Panc1 (cell line): ENCODE measurements around the gene GALNTL6. TPM values are rescaled to one million over a fixed set of nuclear protein-coding genes. Genes with fewer than 3 reads are reported as not detected.

ENCODE experiments used
- ATAC-seq: fragments of 200-7000 bp; cut with Tn5 transposase; 2 replicates; pipeline ENCODE4 v1.9.1; 2020; ENCODE audit warnings: mild to moderate bottlenecking, moderate library complexity
- BruUV-seq: library from RNA; stranded (reverse); fragments of 400-500 nt; replicated peaks from 2 replicates; lab custom pipeline; 2021; lab: Mats Ljungman, UMichigan
- CTCF ChIA-PET: fragments of 300-600 bp; sonication (Branson Sonifier 250); formaldehyde crosslinking; loops from one replicate; lab custom pipeline; 2022; ENCODE audit warnings: antibody characterized with exemption; lab: Charles Lee
- POLR2A ChIA-PET: fragments of 300-600 bp; sonication (Branson Sonifier 250); formaldehyde crosslinking; loops from one replicate; lab custom pipeline; 2022; ENCODE audit warnings: antibody characterized with exemption; lab: Charles Lee
- DNase-seq: peaks from one replicate; pipeline ENCODE4 v3.0.0-alpha.2; 2010; ENCODE audit warnings: low read depth, low spot score
- H3K27ac ChIP-seq: 2 replicates; pipeline ENCODE4 v1.5.1; 2011; ENCODE audit warnings: mild to moderate bottlenecking, low read length, inconsistent platforms
- H3K27me3 ChIP-seq: fragments of 200-500 bp; sonication (Bioruptor generic); 2 replicates; pipeline ENCODE4 v1.6.0; 2014; ENCODE audit warnings: low read length, inconsistent platforms; ENCODE audit not compliant: control insufficient read depth, insufficient read depth
- H3K36me3 ChIP-seq: fragments of 200-500 bp; sonication (Bioruptor generic); 2 replicates; pipeline ENCODE4 v1.5.1; 2014; ENCODE audit warnings: inconsistent platforms, mild to moderate bottlenecking, low read length, moderate library complexity; ENCODE audit not compliant: control insufficient read depth, insufficient read depth
- H3K4me1 ChIP-seq: 2 replicates; pipeline ENCODE4 v1.5.1; 2011; ENCODE audit warnings: inconsistent platforms, mild to moderate bottlenecking, low read length, moderate library complexity; ENCODE audit not compliant: control insufficient read depth, insufficient read depth
- H3K4me3 ChIP-seq, 2 experiments: 2 replicates each; pipeline ENCODE4 v1.5.1; 2011 to 2012; ENCODE audit warnings: low read depth in 2 of 2, low read length in 2 of 2, mild to moderate bottlenecking in 2 of 2, inconsistent platforms in 1 of 2, moderate library complexity in 1 of 2
- H3K9me3 ChIP-seq: fragments of 200-500 bp; sonication (Bioruptor generic); 2 replicates; pipeline ENCODE4 v1.5.1; 2014; ENCODE audit warnings: low read depth, mild to moderate bottlenecking, inconsistent platforms, low read length, moderate library complexity; ENCODE audit not compliant: control insufficient read depth, insufficient read depth
- POLR2AphosphoS5 ChIP-seq: IDR thresholded peaks from 2 replicates; pipeline ENCODE4 v1.6.1; 2012; ENCODE audit warnings: mild to moderate bottlenecking, low read depth, low read length, moderate library complexity
- SIN3A ChIP-seq: IDR thresholded peaks from 2 replicates; pipeline ENCODE4 v1.6.1; 2012; ENCODE audit warnings: low read depth, mild to moderate bottlenecking, low read length, moderate library complexity, borderline replicate concordance; ENCODE audit not compliant: insufficient read depth
- TCF7L2 ChIP-seq: IDR thresholded peaks from 2 replicates; pipeline ENCODE4 v1.6.1; 2011; ENCODE audit warnings: mild to moderate bottlenecking, low read depth, low read length, inconsistent platforms
- in situ Hi-C: cut with HindIII; loops from 2 replicates; pipeline ENCODE4 v1.10.0; 2016; ENCODE audit warnings: low sequenced_read_pairs, low pct_unique_long_range_greater_than_20kb
- intact Hi-C: fragments of 100-400 bp; cut with micrococcal nuclease; formaldehyde crosslinking; loops from one replicate; pipeline ENCODE4 v1.10.0; 2022; ENCODE audit not compliant: unreplicated experiment
- total RNA-seq: library from RNA; stranded (reverse); gene quantifications from one replicate; pipeline ENCODE4 v1.2.1, GENCODE V29; 2021; ENCODE audit not compliant: unreplicated experiment
- TF ChIP-seq, protein P1 (sequence below): fragments of 450-650 bp; IDR thresholded peaks from 2 replicates; pipeline ENCODE4 v1.5.1; 2017; ENCODE audit warnings: mild to moderate bottlenecking
- TF ChIP-seq, protein P2 (sequence below), 2 experiments: IDR thresholded peaks; 2 replicates each; pipeline ENCODE4 v1.6.1; 2011 to 2012; ENCODE audit warnings: low read depth in 2 of 2, control low read depth in 1 of 2, low read length in 1 of 2, mild to moderate bottlenecking in 1 of 2, moderate library complexity in 1 of 2; ENCODE audit not compliant: insufficient read depth in 1 of 2

Gene GALNTL6
- total RNA-seq, 1 experiment from 2014 or later = not detected

DNA sequence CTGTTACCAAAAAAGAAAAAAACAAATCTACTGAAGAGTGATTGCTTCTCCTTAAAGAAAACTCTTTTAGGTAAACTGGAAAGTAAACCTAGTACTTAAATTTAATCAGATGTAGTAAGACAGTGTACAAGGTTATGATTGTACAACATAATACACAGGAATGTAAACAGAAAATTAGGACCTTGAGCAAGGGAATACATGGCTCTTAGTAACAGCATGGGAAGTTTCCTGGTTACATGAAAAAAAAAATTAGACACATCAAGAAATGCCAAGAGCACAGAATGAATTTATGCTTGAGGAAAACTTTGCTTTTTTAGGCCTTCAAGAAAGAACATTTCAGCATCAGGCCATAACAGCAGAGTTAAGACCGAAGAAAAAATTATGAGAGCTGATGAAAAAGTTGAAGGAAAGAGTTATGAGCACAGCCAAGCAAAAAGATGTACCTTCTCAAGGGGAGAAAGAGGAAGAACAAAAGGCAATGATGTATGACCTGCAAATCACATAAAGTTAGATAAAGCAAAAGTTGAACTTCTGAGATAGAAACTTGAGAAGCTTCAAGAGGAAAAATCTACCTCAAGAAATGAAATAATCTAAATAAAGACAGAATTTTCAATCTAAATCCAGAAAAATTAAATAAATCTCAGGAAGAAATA, 311.6 kb downstream of the GALNTL6 start:
- in situ Hi-C loops (no loop called here), intact Hi-C loops (no loop called here)
- POLR2A ChIA-PET = no interaction called here

DNA sequence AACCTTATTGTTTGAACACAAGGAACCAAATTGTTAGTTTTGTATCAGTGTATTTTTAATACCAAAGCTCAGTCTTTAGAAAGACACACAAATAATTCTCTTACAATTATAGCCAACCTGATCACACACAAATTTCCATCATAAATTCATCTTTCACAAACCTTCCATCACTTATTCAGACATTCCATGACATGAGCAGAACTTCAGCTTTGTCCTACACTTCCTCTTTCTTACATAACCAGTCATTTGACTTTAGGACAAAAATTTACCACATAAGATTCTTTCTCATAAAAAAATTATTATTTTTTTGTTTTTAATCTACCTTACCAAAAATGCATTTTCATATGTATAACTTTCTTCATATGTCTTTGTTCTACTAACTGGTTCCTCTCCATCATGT, 312.2 kb downstream of the GALNTL6 start:
- TF ChIP-seq POLR2AphosphoS5 (no peak), SIN3A (no peak), TCF7L2 (no peak)
- TF ChIP-seq, protein P1, sequence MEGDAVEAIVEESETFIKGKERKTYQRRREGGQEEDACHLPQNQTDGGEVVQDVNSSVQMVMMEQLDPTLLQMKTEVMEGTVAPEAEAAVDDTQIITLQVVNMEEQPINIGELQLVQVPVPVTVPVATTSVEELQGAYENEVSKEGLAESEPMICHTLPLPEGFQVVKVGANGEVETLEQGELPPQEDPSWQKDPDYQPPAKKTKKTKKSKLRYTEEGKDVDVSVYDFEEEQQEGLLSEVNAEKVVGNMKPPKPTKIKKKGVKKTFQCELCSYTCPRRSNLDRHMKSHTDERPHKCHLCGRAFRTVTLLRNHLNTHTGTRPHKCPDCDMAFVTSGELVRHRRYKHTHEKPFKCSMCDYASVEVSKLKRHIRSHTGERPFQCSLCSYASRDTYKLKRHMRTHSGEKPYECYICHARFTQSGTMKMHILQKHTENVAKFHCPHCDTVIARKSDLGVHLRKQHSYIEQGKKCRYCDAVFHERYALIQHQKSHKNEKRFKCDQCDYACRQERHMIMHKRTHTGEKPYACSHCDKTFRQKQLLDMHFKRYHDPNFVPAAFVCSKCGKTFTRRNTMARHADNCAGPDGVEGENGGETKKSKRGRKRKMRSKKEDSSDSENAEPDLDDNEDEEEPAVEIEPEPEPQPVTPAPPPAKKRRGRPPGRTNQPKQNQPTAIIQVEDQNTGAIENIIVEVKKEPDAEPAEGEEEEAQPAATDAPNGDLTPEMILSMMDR = no peak
- TF ChIP-seq, protein P2, sequence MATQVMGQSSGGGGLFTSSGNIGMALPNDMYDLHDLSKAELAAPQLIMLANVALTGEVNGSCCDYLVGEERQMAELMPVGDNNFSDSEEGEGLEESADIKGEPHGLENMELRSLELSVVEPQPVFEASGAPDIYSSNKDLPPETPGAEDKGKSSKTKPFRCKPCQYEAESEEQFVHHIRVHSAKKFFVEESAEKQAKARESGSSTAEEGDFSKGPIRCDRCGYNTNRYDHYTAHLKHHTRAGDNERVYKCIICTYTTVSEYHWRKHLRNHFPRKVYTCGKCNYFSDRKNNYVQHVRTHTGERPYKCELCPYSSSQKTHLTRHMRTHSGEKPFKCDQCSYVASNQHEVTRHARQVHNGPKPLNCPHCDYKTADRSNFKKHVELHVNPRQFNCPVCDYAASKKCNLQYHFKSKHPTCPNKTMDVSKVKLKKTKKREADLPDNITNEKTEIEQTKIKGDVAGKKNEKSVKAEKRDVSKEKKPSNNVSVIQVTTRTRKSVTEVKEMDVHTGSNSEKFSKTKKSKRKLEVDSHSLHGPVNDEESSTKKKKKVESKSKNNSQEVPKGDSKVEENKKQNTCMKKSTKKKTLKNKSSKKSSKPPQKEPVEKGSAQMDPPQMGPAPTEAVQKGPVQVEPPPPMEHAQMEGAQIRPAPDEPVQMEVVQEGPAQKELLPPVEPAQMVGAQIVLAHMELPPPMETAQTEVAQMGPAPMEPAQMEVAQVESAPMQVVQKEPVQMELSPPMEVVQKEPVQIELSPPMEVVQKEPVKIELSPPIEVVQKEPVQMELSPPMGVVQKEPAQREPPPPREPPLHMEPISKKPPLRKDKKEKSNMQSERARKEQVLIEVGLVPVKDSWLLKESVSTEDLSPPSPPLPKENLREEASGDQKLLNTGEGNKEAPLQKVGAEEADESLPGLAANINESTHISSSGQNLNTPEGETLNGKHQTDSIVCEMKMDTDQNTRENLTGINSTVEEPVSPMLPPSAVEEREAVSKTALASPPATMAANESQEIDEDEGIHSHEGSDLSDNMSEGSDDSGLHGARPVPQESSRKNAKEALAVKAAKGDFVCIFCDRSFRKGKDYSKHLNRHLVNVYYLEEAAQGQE (IDR thresholded peaks at IDR 0.05; ENCODE audit: insufficient read depth in 1 of 2, low read depth in 2 of 2, low read length in 1 of 2) = no peak
- ATAC-seq = no peak
- POLR2A ChIA-PET = no interaction called here
- intact Hi-C loops (no loop called here), in situ Hi-C loops (no loop called here)
- Histone ChIP-seq H3K36me3 (no peaks in the 10 kb centered on the region), H3K4me1 (no peaks in the 10 kb centered on the region), H3K4me3 (no peak overlapping the region), H3K27ac (no peak overlapping the region), H3K27me3 (no peaks in the 10 kb centered on the region), H3K9me3 (no peaks in the 10 kb centered on the region)
- CTCF ChIA-PET = no interaction called here
- no peak for DNase-seq
- no TSS peak for BruUV-seq

More for the DNA sequence above, 311.6 kb downstream of the GALNTL6 start:
- Histone ChIP-seq H3K27ac (no peak overlapping the region), H3K27me3 (no peaks in the 10 kb centered on the region), H3K9me3 (no peaks in the 10 kb centered on the region), H3K36me3 (no peaks in the 10 kb centered on the region), H3K4me1 (no peaks in the 10 kb centered on the region), H3K4me3 (no peak overlapping the region)
- no peak for TF ChIP-seq POLR2AphosphoS5
- TF ChIP-seq, protein P1 = no peak
- no peak for TF ChIP-seq TCF7L2
- no peak for TF ChIP-seq SIN3A
- TF ChIP-seq, protein P2 (IDR thresholded peaks at IDR 0.05; ENCODE audit: insufficient read depth in 1 of 2, low read depth in 2 of 2, low read length in 1 of 2) = no peak
- DNase-seq = no peak
- ATAC-seq = no peak
- no TSS peak for BruUV-seq
- CTCF ChIA-PET = no interaction called here
